T-cell (primary cell): ENCODE measurements around the gene HCST. TPM values are rescaled to one million over a fixed set of nuclear protein-coding genes. Genes with fewer than 3 reads are reported as not detected.
"Not testable (repeated sequence)": the region's sequence is repeated elsewhere in the genome, so short reads cannot be mapped to it uniquely, and the experiment has no call there.

Experiments
- ATAC-seq, 4 experiments: fragments of 200-7000 bp in 3 of 4; fragments of 150-1000 bp in 1 of 4; cut with Tn5 transposase; replicated peaks in 1 of 4; 1 replicate in 3 of 4; 2 replicates in 1 of 4; pipeline ENCODE4 v1.10.0; 2021; ENCODE audit warnings: moderate library complexity in 3 of 4, mild to moderate bottlenecking in 2 of 4, moderate number of reproducible peaks in 1 of 4
- CTCF ChIA-PET, 2 donors: fragments of 300-600 bp; sonication (Branson Sonifier 250); formaldehyde crosslinking; loops; one replicate each; lab custom pipeline; 2022; ENCODE audit warnings: antibody characterized with exemption in 2 of 2; lab: Charles Lee
- POLR2A ChIA-PET, 2 donors: fragments of 300-600 bp; sonication (Branson Sonifier 250); formaldehyde crosslinking; loops; one replicate each; lab custom pipeline; 2022; ENCODE audit warnings: antibody characterized with exemption in 2 of 2; lab: Charles Lee
- DNase-seq, 35 experiments: peaks; one replicate each; pipeline versions ENCODE4 v3.0.0 to v3.0.0-alpha.2; 2013 to 2023
- H3K27ac ChIP-seq: one replicate; pipeline ENCODE4 v1.5.1; 2013; ENCODE audit warnings: low read length
- H3K27me3 ChIP-seq, 2 experiments: replicated peaks in 1 of 2; 1 replicate in 1 of 2; 2 replicates in 1 of 2; pipeline versions ENCODE4 v1.6.1 to v1.7.0; 2013; ENCODE audit warnings: low read length in 1 of 2, mixed read lengths in 1 of 2; ENCODE audit not compliant: control insufficient read depth in 2 of 2, insufficient read depth in 2 of 2; ENCODE audit errors: extremely low read depth in 1 of 2
- H3K36me3 ChIP-seq, 2 donors: 1 replicate in 1 of 2; 2 replicates in 1 of 2; pipeline versions ENCODE4 v1.6.1 to v1.7.0; 2013; ENCODE audit warnings: low read length in 1 of 2; ENCODE audit not compliant: control insufficient read depth in 2 of 2, insufficient read depth in 1 of 2; ENCODE audit errors: extremely low read depth in 1 of 2
- H3K4me1 ChIP-seq, 2 experiments: 1 replicate in 1 of 2; 2 replicates in 1 of 2; pipeline versions ENCODE4 v1.6.1 to v1.7.0; 2013; ENCODE audit warnings: low read length in 2 of 2, mixed read lengths in 1 of 2; ENCODE audit not compliant: insufficient read depth in 2 of 2, control insufficient read depth in 1 of 2; ENCODE audit errors: extremely low read depth in 1 of 2
- H3K4me3 ChIP-seq, 2 donors: 1 replicate in 1 of 2; 2 replicates in 1 of 2; pipeline versions ENCODE4 v1.5.1 to v1.7.0; 2013; ENCODE audit warnings: mild to moderate bottlenecking in 2 of 2, low read length in 1 of 2, moderate library complexity in 1 of 2; ENCODE audit not compliant: control insufficient read depth in 1 of 2; ENCODE audit errors: extremely low read depth in 1 of 2
- H3K9me3 ChIP-seq: 2 replicates; pipeline ENCODE4 v1.7.0; 2013
- H3K27ac Mint-ChIP-seq, 2 donors: one replicate each; pipeline ENCODE4 v1.8.0; 2020 to 2021; ENCODE audit warnings: mild to moderate bottlenecking in 2 of 2, mixed read lengths in 2 of 2
- H3K27me3 Mint-ChIP-seq, 2 donors: one replicate each; pipeline ENCODE4 v1.8.0; 2021 to 2022; ENCODE audit warnings: mixed read lengths in 2 of 2
- H3K36me3 Mint-ChIP-seq: one replicate; pipeline ENCODE4 v1.8.0; 2021; ENCODE audit warnings: mixed read lengths
- H3K4me1 Mint-ChIP-seq, 3 donors: one replicate each; pipeline ENCODE4 v1.8.0; 2020 to 2022; ENCODE audit warnings: mixed read lengths in 3 of 3, mild to moderate bottlenecking in 1 of 3
- H3K4me3 Mint-ChIP-seq, 3 donors: one replicate each; pipeline ENCODE4 v1.8.0; 2020 to 2022; ENCODE audit warnings: mild to moderate bottlenecking in 3 of 3, mixed read lengths in 3 of 3, moderate library complexity in 3 of 3
- H3K9me3 Mint-ChIP-seq, 3 donors: one replicate each; pipeline ENCODE4 v1.8.0; 2020 to 2022; ENCODE audit warnings: mixed read lengths in 3 of 3
- WGBS: methylation state at CpG from one replicate; pipeline ENCODE4 v1.1.5; 2013; ENCODE audit warnings: missing lambda C conversion rate; ENCODE audit not compliant: insufficient coverage; 5-methylcytosine and 5-hydroxymethylcytosine counted together
- total RNA-seq, 35 experiments: library from RNA in 6 of 35; stranded (reverse) in 6 of 35; fragments of 120-200 nt in 1 of 35; gene quantifications; one replicate each; pipeline versions ENCODE4 v1.2.1 to v1.2.4 and lab custom pipeline; 2013 to 2026

Gene HCST
- total RNA-seq, 5 donors from 2014 or later (not counting 1 experiment from before 2014, with no cell fraction given), result 60.1 to 165 (median 77.2) TPM

GRCh38 chr19:35868823-35869326, 33.5 kb upstream of the HCST start:
- DNase-seq, result no peak
- H3K9me3 Mint-ChIP-seq, result no peaks in the 10 kb centered on the region

GRCh38 chr19:35869327-35870123, 32.8 kb upstream of the HCST start:
- Histone ChIP-seq H3K27ac (no peak overlapping the region), H3K4me1 (peaks cover 2 to 25% of the 10 kb centered on the region in 2 experiments), H3K36me3 (no peaks in the 10 kb centered on the region), H3K4me3 (peak overlapping the region in 1 of 2 donors; percentile 52), H3K27me3 (peaks cover 3 to 83% of the 10 kb centered on the region in 2 experiments), H3K9me3 (no peaks in the 10 kb centered on the region)
- H3K27me3 Mint-ChIP-seq, result peaks cover 33 to 75% of the 10 kb centered on the region in 2 donors
- peak; percentile 34 to 89 (median 76) for DNase-seq
- H3K27ac Mint-ChIP-seq, result peak overlapping the region in 1 of 2 donors; percentile 5
- H3K36me3 Mint-ChIP-seq, result no peaks in the 10 kb centered on the region
- peak; percentile 76 to 89 (median 78) for ATAC-seq
- POLR2A ChIA-PET, result no interaction called here
- peaks cover 14 to 23% (median 19%) of the 10 kb centered on the region in 3 donors for H3K4me1 Mint-ChIP-seq
- H3K4me3 Mint-ChIP-seq, result peak overlapping the region; percentile 57 to 76 (median 65)
- WGBS, result 3% methylated on average over 45 of the region's 51 CpGs
- CTCF ChIA-PET, result no interaction called here
- H3K9me3 Mint-ChIP-seq, result no peaks in the 10 kb centered on the region

More at GRCh38 chr19:35868823-35869326, 33.5 kb upstream of the HCST start:
- POLR2A ChIA-PET, result no interaction called here
- H3K27ac Mint-ChIP-seq, result no peak overlapping the region
- peak overlapping the region; percentile 53 to 76 (median 53) for H3K4me3 Mint-ChIP-seq
- peaks cover 14 to 23% (median 19%) of the 10 kb centered on the region in 3 donors for H3K4me1 Mint-ChIP-seq
- H3K9me3 ChIP-seq, result no peaks in the 10 kb centered on the region
- H3K4me3 ChIP-seq, result no peak overlapping the region
- CTCF ChIA-PET, result no interaction called here
- no peaks in the 10 kb centered on the region for H3K36me3 ChIP-seq
- peaks cover 33 to 74% of the 10 kb centered on the region in 2 donors for H3K27me3 Mint-ChIP-seq
- peaks cover 2 to 25% of the 10 kb centered on the region in 2 experiments for H3K4me1 ChIP-seq
- no peaks in the 10 kb centered on the region for H3K36me3 Mint-ChIP-seq
- no peak overlapping the region for H3K27ac ChIP-seq
- peaks cover 3 to 81% of the 10 kb centered on the region in 2 experiments for H3K27me3 ChIP-seq
- ATAC-seq, result no peak
- 15% methylated on average over 7 of the region's 15 CpGs for WGBS

DNA sequence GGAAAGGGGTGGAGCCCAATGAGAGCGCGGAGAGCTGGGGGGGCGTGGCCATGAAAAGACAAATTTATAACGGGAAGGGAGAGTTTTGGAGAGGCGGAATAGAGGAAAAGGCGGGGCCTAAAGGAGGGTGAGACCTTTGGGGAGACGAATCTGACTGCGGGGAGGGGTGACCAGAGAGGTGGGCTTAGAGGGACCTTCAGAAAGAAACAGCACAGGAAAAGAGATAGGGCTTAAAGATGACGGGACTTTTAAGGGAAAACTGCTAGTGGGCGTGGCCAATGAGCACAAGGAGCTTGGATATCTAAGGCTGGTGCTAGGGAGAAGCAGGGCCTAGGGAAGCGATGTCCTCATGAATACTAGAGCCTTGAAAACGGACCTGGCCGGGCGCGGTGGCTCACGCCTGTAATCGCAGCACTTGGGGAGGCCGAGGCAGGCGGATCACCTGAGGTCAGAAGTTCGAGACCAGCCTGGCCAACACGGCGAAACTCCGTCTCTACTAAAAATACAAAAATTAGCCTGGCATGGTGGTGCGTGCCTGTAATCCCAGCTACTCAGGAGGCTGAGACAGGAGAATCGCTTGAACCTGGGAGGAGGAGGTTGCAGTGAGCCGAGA, 32.1 kb upstream of the HCST start:
- H3K9me3 Mint-ChIP-seq, H3K36me3 Mint-ChIP-seq, H3K27ac Mint-ChIP-seq, H3K36me3 ChIP-seq, H3K9me3 ChIP-seq, ATAC-seq, POLR2A ChIA-PET, H3K27ac ChIP-seq, CTCF ChIA-PET, DNase-seq: not testable (repeated sequence)
- H3K4me1 Mint-ChIP-seq, result peaks cover 14 to 23% (median 19%) of the 10 kb centered on the region in 3 donors
- Histone ChIP-seq H3K4me1 (peaks cover 2 to 25% of the 10 kb centered on the region in 2 experiments), H3K4me3 (peak overlapping the region in 1 of 2 donors; percentile 52), H3K27me3 (peaks cover 3 to 85% of the 10 kb centered on the region in 2 experiments)
- peaks cover 29 to 72% of the 10 kb centered on the region in 2 donors for H3K27me3 Mint-ChIP-seq
- WGBS, result 24% methylated on average over 15 of the region's 26 CpGs
- H3K4me3 Mint-ChIP-seq, result peak overlapping the region; percentile 57 to 76 (median 65)

DNA sequence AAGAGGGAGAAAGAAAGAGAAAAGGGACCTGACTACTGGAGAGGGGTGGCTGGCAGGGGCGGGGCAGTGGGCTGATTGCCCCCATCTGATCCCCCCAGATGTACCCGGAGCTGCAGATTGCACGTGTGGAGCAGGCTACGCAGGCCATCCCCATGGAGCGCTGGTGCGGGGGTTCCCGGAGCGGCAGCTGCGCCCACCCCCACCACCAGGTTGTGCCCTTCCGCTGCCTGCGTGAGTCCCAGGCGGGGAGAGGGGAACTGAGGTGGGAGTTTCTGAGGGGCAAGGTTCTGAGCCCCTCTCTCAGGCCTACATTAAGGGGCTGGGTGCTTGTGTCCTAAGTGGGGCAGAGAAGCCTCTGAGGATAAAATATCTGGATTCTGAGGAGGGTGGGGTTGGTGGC, 31.5 kb upstream of the HCST start:
- CTCF ChIA-PET, result interaction anchor here in 1 of 2 donors (0.5 kb wide), 1 partner anchor 176 kb away, joined by 3 read pairs; no protein-coding TSS in a partner anchor
- Mint-ChIP-seq H3K9me3 (no peaks in the 10 kb centered on the region), H3K27ac (no peak overlapping the region), H3K27me3 (peaks cover 25 to 66% of the 10 kb centered on the region in 2 donors), H3K4me1 (peaks cover 14 to 23% (median 19%) of the 10 kb centered on the region in 3 donors), H3K4me3 (no peak overlapping the region), H3K36me3 (no peaks in the 10 kb centered on the region)
- Histone ChIP-seq H3K27me3 (peaks cover 3 to 85% of the 10 kb centered on the region in 2 experiments), H3K4me3 (no peak overlapping the region), H3K9me3 (no peaks in the 10 kb centered on the region), H3K36me3 (no peaks in the 10 kb centered on the region), H3K4me1 (peaks cover 2 to 25% of the 10 kb centered on the region in 2 experiments), H3K27ac (no peak overlapping the region)
- ATAC-seq, result no peak
- POLR2A ChIA-PET, result no interaction called here
- 67% methylated on average over 3 of the region's 12 CpGs for WGBS
- DNase-seq, result no peak

DNA sequence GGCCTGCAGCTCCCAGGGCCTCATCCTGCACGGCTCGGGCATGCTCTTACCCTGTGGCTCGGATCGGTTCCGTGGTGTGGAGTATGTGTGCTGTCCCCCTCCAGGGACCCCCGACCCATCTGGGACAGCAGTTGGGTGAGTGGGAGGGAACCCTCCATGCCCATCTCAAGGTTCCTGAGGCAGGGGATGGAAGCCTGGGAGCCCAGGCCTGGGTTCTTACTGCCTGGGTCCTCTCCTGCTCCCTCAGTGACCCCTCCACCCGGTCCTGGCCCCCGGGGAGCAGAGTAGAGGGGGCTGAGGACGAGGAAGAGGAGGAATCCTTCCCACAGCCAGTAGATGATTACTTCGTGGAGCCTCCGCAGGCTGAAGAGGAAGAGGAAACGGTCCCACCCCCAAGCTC, 30.7 kb upstream of the HCST start:
- peaks cover 2 to 25% of the 10 kb centered on the region in 2 experiments for H3K4me1 ChIP-seq
- Mint-ChIP-seq H3K4me1 (peaks cover 14 to 23% (median 19%) of the 10 kb centered on the region in 3 donors), H3K36me3 (no peaks in the 10 kb centered on the region), H3K4me3 (no peak overlapping the region), H3K9me3 (no peaks in the 10 kb centered on the region), H3K27me3 (peaks cover 21 to 64% of the 10 kb centered on the region in 2 donors), H3K27ac (no peak overlapping the region)
- ATAC-seq (no peak), DNase-seq (no peak)
- ChIA-PET CTCF (interaction anchor here in 1 of 2 donors (0.5 kb wide), 1 partner anchor 177 kb away, joined by 3 read pairs; no protein-coding TSS in a partner anchor), POLR2A (no interaction called here)
- no peak overlapping the region for H3K4me3 ChIP-seq
- H3K27me3 ChIP-seq, result peaks cover 2 to 78% of the 10 kb centered on the region in 2 experiments
- no peaks in the 10 kb centered on the region for H3K9me3 ChIP-seq
- no peaks in the 10 kb centered on the region for H3K36me3 ChIP-seq
- no peak overlapping the region for H3K27ac ChIP-seq
- WGBS, result 62% methylated on average over 3 of the region's 12 CpGs

- POLR2A ChIA-PET, result no interaction called here
- no peaks in the 10 kb centered on the region for H3K36me3 ChIP-seq
- no CpG with 5 or more reads among the region's 5 CpGs for WGBS
- no peak for ATAC-seq
- Mint-ChIP-seq H3K9me3 (no peaks in the 10 kb centered on the region), H3K27me3 (peaks cover 19 to 64% of the 10 kb centered on the region in 2 donors), H3K27ac (no peak overlapping the region), H3K36me3 (no peaks in the 10 kb centered on the region), H3K4me3 (no peak overlapping the region), H3K4me1 (peaks cover 14 to 23% (median 19%) of the 10 kb centered on the region in 3 donors)
- no peak overlapping the region for H3K4me3 ChIP-seq
- H3K27ac ChIP-seq, result no peak overlapping the region
- H3K4me1 ChIP-seq, result peaks cover 2 to 25% of the 10 kb centered on the region in 2 experiments
- CTCF ChIA-PET, result no interaction called here
- peaks cover 0 to 76% of the 10 kb centered on the region in 2 experiments for H3K27me3 ChIP-seq
- DNase-seq, result no peak
- no peaks in the 10 kb centered on the region for H3K9me3 ChIP-seq
Observed at GRCh38 chr19:35872180-35872579, 30.1 kb upstream of the HCST start.
